Activated CD8-positive, alpha-beta T cell treated with anti-CD3 and anti-CD28 coated beads for 36 hours (primary cell): ENCODE data around the gene CLIP4. TPM values are rescaled to one million over a fixed set of nuclear protein-coding genes. Genes with fewer than 3 reads are reported as not detected.

ENCODE experiments used
- ATAC-seq: fragments of 200-7000 bp; cut with Tn5 transposase; one replicate; pipeline ENCODE4 v1.10.0; 2021; ENCODE audit warnings: mild to moderate bottlenecking, moderate library complexity
- CTCF ChIA-PET: fragments of 350-600 bp; sonication (Branson Sonifier 250); formaldehyde crosslinking; loops from one replicate; lab custom pipeline; 2021; ENCODE audit warnings: antibody characterized with exemption; lab: Charles Lee
- POLR2A ChIA-PET: fragments of 350-600 bp; sonication (Branson Sonifier 250); formaldehyde crosslinking; loops from one replicate; lab custom pipeline; 2021; ENCODE audit warnings: antibody characterized with exemption; lab: Charles Lee
- DNase-seq: peaks from one replicate; pipeline ENCODE4 v3.0.0-alpha.2; 2020
- H3K27ac Mint-ChIP-seq: one replicate; pipeline ENCODE4 v1.8.0; 2021; ENCODE audit warnings: mild to moderate bottlenecking, mixed read lengths
- H3K27me3 Mint-ChIP-seq: one replicate; pipeline ENCODE4 v1.8.0; 2021; ENCODE audit warnings: mixed read lengths
- H3K36me3 Mint-ChIP-seq: one replicate; pipeline ENCODE4 v1.8.0; 2021; ENCODE audit warnings: low read depth, mixed read lengths
- H3K4me1 Mint-ChIP-seq: one replicate; pipeline ENCODE4 v1.8.0; 2021; ENCODE audit warnings: low read depth, mixed read lengths
- H3K4me3 Mint-ChIP-seq: one replicate; pipeline ENCODE4 v1.8.0; 2021; ENCODE audit warnings: mild to moderate bottlenecking, moderate library complexity, mixed read lengths
- H3K9me3 Mint-ChIP-seq: one replicate; pipeline ENCODE4 v1.8.0; 2021; ENCODE audit warnings: mixed read lengths
- CTCF ChIP-seq: fragments of 200-600 bp; IDR thresholded peaks from one replicate; pipeline ENCODE4 v1.8.0; 2022; ENCODE audit warnings: antibody characterized with exemption, mild to moderate bottlenecking
- intact Hi-C: fragments of 100-400 bp; cut with micrococcal nuclease; formaldehyde crosslinking; loops from one replicate; pipeline ENCODE4 v1.10.0; 2022
- total RNA-seq, 2 experiments: library from RNA; stranded (reverse); gene quantifications; one replicate each; pipeline ENCODE4 v1.2.3, GENCODE V29; 2021

CLIP4 gene
- total RNA-seq, 2 experiments from 2014 or later, result 25.3 to 28.3 TPM

DNA sequence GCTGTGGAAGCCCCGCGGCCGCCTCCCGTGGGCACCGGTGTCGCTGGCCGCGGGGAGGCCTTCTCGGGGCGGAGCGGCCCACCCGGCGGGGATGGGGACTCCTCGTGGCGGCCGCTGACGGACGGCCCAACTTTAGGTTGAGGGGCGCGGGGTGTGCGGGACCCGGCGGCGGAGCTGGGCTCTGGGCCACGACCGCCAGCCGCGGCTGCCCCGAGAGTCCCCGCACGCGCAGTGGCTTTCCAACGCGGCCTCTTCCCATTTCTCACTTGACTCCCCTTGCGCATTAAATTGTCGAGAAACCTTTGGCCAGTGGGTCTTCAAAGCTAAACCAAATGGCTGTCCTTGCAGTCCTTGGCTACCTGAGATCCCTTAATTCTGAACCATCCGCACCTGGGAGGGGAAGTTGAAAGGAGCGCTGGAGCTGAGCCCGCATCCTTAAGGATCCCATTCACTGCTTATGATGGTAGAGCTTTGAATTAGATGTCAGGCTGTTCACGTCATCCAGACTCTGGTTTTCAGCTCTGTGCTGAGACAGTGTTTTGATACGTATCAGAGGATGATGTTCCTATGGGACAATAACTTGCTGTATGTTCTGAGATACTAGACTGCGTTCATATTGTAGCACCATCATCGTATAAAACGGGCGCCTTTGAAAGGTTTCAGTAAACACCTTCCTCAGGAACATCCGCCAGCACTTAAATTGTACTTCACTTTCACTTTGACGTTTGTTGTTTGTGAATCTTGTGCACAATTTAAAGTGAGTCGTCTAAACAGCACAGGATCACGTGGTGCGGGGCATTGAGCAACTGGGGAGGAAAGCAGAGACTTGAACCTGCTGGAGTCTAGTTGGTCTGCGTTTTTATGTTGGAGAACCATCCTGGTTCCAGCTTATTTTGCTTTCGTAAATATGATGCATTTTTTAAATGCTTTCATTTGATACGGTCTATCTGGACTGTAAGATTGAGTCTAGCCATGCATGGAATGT lies 874 bp downstream of the CLIP4 start:
- intact Hi-C loops, result loop anchor here (10.0 kb wide), 1 partner anchor 101 kb away; no protein-coding TSS in a partner anchor
- no peak for TF ChIP-seq CTCF
- H3K4me1 Mint-ChIP-seq, result peaks cover 49% of the 10 kb centered on the region
- ATAC-seq (peak; percentile 57), DNase-seq (peak; percentile 89)
- POLR2A ChIA-PET, result interaction anchor here (0.6 to 4.5 kb wide), 11 partner anchors 10 to 246 kb away, joined by 3 to 29 read pairs (median 5); partner anchors contain the start of genes TRMT61B and WDR43
- H3K9me3 Mint-ChIP-seq, result no peaks in the 10 kb centered on the region
- H3K27me3 Mint-ChIP-seq, result no peaks in the 10 kb centered on the region
- H3K36me3 Mint-ChIP-seq, result peaks cover 4% of the 10 kb centered on the region
- CTCF ChIA-PET, result interaction anchor here (1.1 to 2.2 kb wide), 2 partner anchors 14 to 80 kb away, joined by 3 to 8 read pairs; no protein-coding TSS in a partner anchor
- peak overlapping the region; percentile 87 for H3K27ac Mint-ChIP-seq
- H3K4me3 Mint-ChIP-seq, result peak overlapping the region; percentile 81

GRCh38 chr2:29117636-29118303 lies 2.6 kb downstream of the CLIP4 start:
- no peak for TF ChIP-seq CTCF
- ChIA-PET CTCF (interaction anchor here (0.9 to 2.2 kb wide), 5 partner anchors 13 to 161 kb away, joined by 3 to 8 read pairs (median 3); no protein-coding TSS in a partner anchor), POLR2A (interaction anchor here (0.6 to 3.9 kb wide), 6 partner anchors 8 to 248 kb away, joined by 4 to 25 read pairs (median 5); partner anchors contain the start of genes TRMT61B and WDR43)
- H3K9me3 Mint-ChIP-seq, result no peaks in the 10 kb centered on the region
- H3K4me1 Mint-ChIP-seq, result peaks cover 53% of the 10 kb centered on the region
- no peaks in the 10 kb centered on the region for H3K27me3 Mint-ChIP-seq
- no peak overlapping the region for H3K4me3 Mint-ChIP-seq
- peaks cover 16% of the 10 kb centered on the region for H3K36me3 Mint-ChIP-seq
- H3K27ac Mint-ChIP-seq, result no peak overlapping the region
- DNase-seq (no peak), ATAC-seq (no peak)
- intact Hi-C loops, result loop anchor here (10.0 kb wide), 1 partner anchor 103 kb away; no protein-coding TSS in a partner anchor

GRCh38 chr2:29119211-29119610 lies 4.0 kb downstream of the CLIP4 start:
- Mint-ChIP-seq H3K27ac (no peak overlapping the region), H3K9me3 (peaks cover 10% of the 10 kb centered on the region), H3K27me3 (no peaks in the 10 kb centered on the region), H3K36me3 (peaks cover 27% of the 10 kb centered on the region), H3K4me3 (no peak overlapping the region), H3K4me1 (peaks cover 66% of the 10 kb centered on the region)
- ATAC-seq (no peak), DNase-seq (no peak)
- ChIA-PET CTCF (interaction anchor here (1.3 kb wide), 1 partner anchor 67 kb away, joined by 4 read pairs; no protein-coding TSS in a partner anchor), POLR2A (interaction anchor here (0.9 to 1.4 kb wide), 2 partner anchors 11 to 108 kb away, joined by 4 read pairs; no protein-coding TSS in a partner anchor)
- intact Hi-C loops, result loop anchor here (10.0 kb wide), 1 partner anchor 104 kb away; no protein-coding TSS in a partner anchor
- no peak for TF ChIP-seq CTCF

DNA sequence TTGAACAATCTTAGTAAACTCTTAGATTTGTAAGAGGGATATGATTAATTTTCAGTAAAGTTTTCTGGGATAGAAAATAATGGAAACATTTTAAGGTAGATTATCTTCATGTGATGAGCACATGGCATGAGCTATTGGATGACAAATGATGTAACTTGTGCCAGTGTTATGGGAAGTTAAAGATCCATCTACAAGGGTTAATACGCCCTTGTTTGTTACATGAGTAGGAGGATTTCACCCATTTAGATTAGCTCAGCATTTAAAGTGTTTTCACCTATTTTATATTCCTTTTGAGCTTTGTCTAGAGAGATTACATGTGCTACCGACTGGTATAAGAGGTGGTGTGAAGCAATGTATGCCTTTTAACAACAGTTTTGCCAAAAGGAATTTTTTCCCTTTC lies 5.6 kb downstream of the CLIP4 start:
- ChIA-PET POLR2A (no interaction called here), CTCF (no interaction called here)
- no peak for DNase-seq
- Mint-ChIP-seq H3K27me3 (no peaks in the 10 kb centered on the region), H3K9me3 (peaks cover 14% of the 10 kb centered on the region), H3K4me3 (no peak overlapping the region), H3K4me1 (peaks cover 68% of the 10 kb centered on the region), H3K36me3 (peaks cover 42% of the 10 kb centered on the region), H3K27ac (no peak overlapping the region)
- intact Hi-C loops, result no loop called here
- no peak for ATAC-seq
- no peak for TF ChIP-seq CTCF
